ENCODE measurements around the gene AKAP13. TPM values are rescaled to one million over a fixed set of nuclear protein-coding genes. Genes with fewer than 3 reads are reported as not detected.

Gene AKAP13
- total RNA-seq, 3 donors from 2014 or later, result 67.4 to 78.8 (median 77.0) TPM

GRCh38 chr15:85500729-85501128 is 120.3 kb downstream of the AKAP13 start:
- Mint-ChIP-seq H3K27me3 (ENCODE audit: low read depth) (no peaks in the 10 kb centered on the region), H3K36me3 (ENCODE audit: insufficient read depth) (peaks cover 8% of the 10 kb centered on the region), H3K4me3 (no peak overlapping the region), H3K9me3 (no peaks in the 10 kb centered on the region), H3K4me1 (ENCODE audit: low read depth) (peaks cover 79% of the 10 kb centered on the region)
- ATAC-seq (no peak), DNase-seq (no peak)

GRCh38 chr15:85501574-85501973 is 121.2 kb downstream of the AKAP13 start:
- peaks cover 8% of the 10 kb centered on the region for H3K36me3 Mint-ChIP-seq (ENCODE audit: insufficient read depth)
- no peaks in the 10 kb centered on the region for H3K27me3 Mint-ChIP-seq (ENCODE audit: low read depth)
- ATAC-seq (no peak), DNase-seq (no peak)
- no peak overlapping the region for H3K4me3 Mint-ChIP-seq
- H3K4me1 Mint-ChIP-seq (ENCODE audit: low read depth), result peaks cover 73% of the 10 kb centered on the region
- no peaks in the 10 kb centered on the region for H3K9me3 Mint-ChIP-seq

GRCh38 chr15:85503151-85503799 is 122.9 kb downstream of the AKAP13 start:
- H3K9me3 Mint-ChIP-seq, result no peaks in the 10 kb centered on the region
- no peak overlapping the region for H3K4me3 Mint-ChIP-seq
- ATAC-seq, result no peak
- H3K36me3 Mint-ChIP-seq (ENCODE audit: insufficient read depth), result peaks cover 4% of the 10 kb centered on the region
- peaks cover 70% of the 10 kb centered on the region for H3K4me1 Mint-ChIP-seq (ENCODE audit: low read depth)
- H3K27me3 Mint-ChIP-seq (ENCODE audit: low read depth), result no peaks in the 10 kb centered on the region
- no peak for DNase-seq

GRCh38 chr15:85504749-85505676 is 124.6 kb downstream of the AKAP13 start:
- Mint-ChIP-seq H3K36me3 (ENCODE audit: insufficient read depth) (peaks cover 4% of the 10 kb centered on the region), H3K9me3 (no peaks in the 10 kb centered on the region), H3K4me3 (no peak overlapping the region), H3K4me1 (ENCODE audit: low read depth) (peaks cover 61% of the 10 kb centered on the region), H3K27me3 (ENCODE audit: low read depth) (no peaks in the 10 kb centered on the region)
- ATAC-seq (no peak), DNase-seq (peak; percentile 24)

- no peak overlapping the region for H3K4me3 Mint-ChIP-seq
- H3K27me3 Mint-ChIP-seq (ENCODE audit: low read depth), result no peaks in the 10 kb centered on the region
- ATAC-seq (no peak), DNase-seq (no peak)
- peaks cover 51% of the 10 kb centered on the region for H3K4me1 Mint-ChIP-seq (ENCODE audit: low read depth)
- no peaks in the 10 kb centered on the region for H3K9me3 Mint-ChIP-seq
- H3K36me3 Mint-ChIP-seq (ENCODE audit: insufficient read depth), result peaks cover 3% of the 10 kb centered on the region
These were observed 126.7 kb downstream of the AKAP13 start for GRCh38 chr15:85507114-85507513.

GRCh38 chr15:85509973-85510372 is 129.6 kb downstream of the AKAP13 start:
- no peak overlapping the region for H3K4me3 Mint-ChIP-seq
- ATAC-seq, result no peak
- DNase-seq, result no peak
- peaks cover 57% of the 10 kb centered on the region for H3K4me1 Mint-ChIP-seq (ENCODE audit: low read depth)
- H3K27me3 Mint-ChIP-seq (ENCODE audit: low read depth), result no peaks in the 10 kb centered on the region
- no peaks in the 10 kb centered on the region for H3K9me3 Mint-ChIP-seq
- peaks cover 8% of the 10 kb centered on the region for H3K36me3 Mint-ChIP-seq (ENCODE audit: insufficient read depth)

- peaks cover 66% of the 10 kb centered on the region for H3K4me1 Mint-ChIP-seq (ENCODE audit: low read depth)
- no peak overlapping the region for H3K4me3 Mint-ChIP-seq
- peaks cover 9% of the 10 kb centered on the region for H3K36me3 Mint-ChIP-seq (ENCODE audit: insufficient read depth)
- DNase-seq (no peak), ATAC-seq (no peak)
- H3K9me3 Mint-ChIP-seq, result no peaks in the 10 kb centered on the region
- H3K27me3 Mint-ChIP-seq (ENCODE audit: low read depth), result no peaks in the 10 kb centered on the region
These were observed 134.0 kb downstream of the AKAP13 start for GRCh38 chr15:85514413-85514812.

- Mint-ChIP-seq H3K4me1 (ENCODE audit: low read depth) (peaks cover 64% of the 10 kb centered on the region), H3K27me3 (ENCODE audit: low read depth) (no peaks in the 10 kb centered on the region), H3K4me3 (no peak overlapping the region), H3K9me3 (no peaks in the 10 kb centered on the region), H3K36me3 (ENCODE audit: insufficient read depth) (peaks cover 9% of the 10 kb centered on the region)
- no peak for DNase-seq
- ATAC-seq, result no peak
These were observed 134.8 kb downstream of the AKAP13 start for GRCh38 chr15:85515212-85515611.

- Mint-ChIP-seq H3K9me3 (no peaks in the 10 kb centered on the region), H3K27me3 (ENCODE audit: low read depth) (no peaks in the 10 kb centered on the region), H3K36me3 (ENCODE audit: insufficient read depth) (peaks cover 12% of the 10 kb centered on the region), H3K4me3 (no peak overlapping the region), H3K4me1 (ENCODE audit: low read depth) (peaks cover 57% of the 10 kb centered on the region)
- DNase-seq (no peak), ATAC-seq (no peak)
These were observed 136.7 kb downstream of the AKAP13 start for GRCh38 chr15:85517086-85517485.

- H3K36me3 Mint-ChIP-seq (ENCODE audit: insufficient read depth), result peaks cover 10% of the 10 kb centered on the region
- no peaks in the 10 kb centered on the region for H3K27me3 Mint-ChIP-seq (ENCODE audit: low read depth)
These were observed 138.8 kb downstream of the AKAP13 start for GRCh38 chr15:85518979-85519761.

GRCh38 chr15:85520650-85521049 is 140.2 kb downstream of the AKAP13 start:
- peaks cover 16% of the 10 kb centered on the region for H3K36me3 Mint-ChIP-seq (ENCODE audit: insufficient read depth)
- H3K27me3 Mint-ChIP-seq (ENCODE audit: low read depth), result no peaks in the 10 kb centered on the region
- ATAC-seq (no peak), DNase-seq (no peak)
- peaks cover 42% of the 10 kb centered on the region for H3K4me1 Mint-ChIP-seq (ENCODE audit: low read depth)
- H3K9me3 Mint-ChIP-seq, result no peaks in the 10 kb centered on the region
- no peak overlapping the region for H3K4me3 Mint-ChIP-seq

More at GRCh38 chr15:85518979-85519761, 138.8 kb downstream of the AKAP13 start:
- Mint-ChIP-seq H3K4me1 (ENCODE audit: low read depth) (peaks cover 48% of the 10 kb centered on the region), H3K4me3 (no peak overlapping the region), H3K9me3 (no peaks in the 10 kb centered on the region)
- no peak for DNase-seq
- ATAC-seq, result no peak

GRCh38 chr15:85523530-85523929 is 143.1 kb downstream of the AKAP13 start:
- DNase-seq (no peak), ATAC-seq (no peak)
- Mint-ChIP-seq H3K27me3 (ENCODE audit: low read depth) (no peaks in the 10 kb centered on the region), H3K9me3 (no peaks in the 10 kb centered on the region), H3K4me3 (no peak overlapping the region), H3K36me3 (ENCODE audit: insufficient read depth) (peaks cover 16% of the 10 kb centered on the region), H3K4me1 (ENCODE audit: low read depth) (peaks cover 29% of the 10 kb centered on the region)

GRCh38 chr15:85525755-85526154 is 145.4 kb downstream of the AKAP13 start:
- Mint-ChIP-seq H3K36me3 (ENCODE audit: insufficient read depth) (peaks cover 19% of the 10 kb centered on the region), H3K9me3 (no peaks in the 10 kb centered on the region), H3K27me3 (ENCODE audit: low read depth) (no peaks in the 10 kb centered on the region), H3K4me1 (ENCODE audit: low read depth) (peaks cover 30% of the 10 kb centered on the region), H3K4me3 (no peak overlapping the region)
- ATAC-seq (no peak), DNase-seq (no peak)

- no peaks in the 10 kb centered on the region for H3K27me3 Mint-ChIP-seq (ENCODE audit: low read depth)
- DNase-seq (no peak), ATAC-seq (no peak)
- no peaks in the 10 kb centered on the region for H3K9me3 Mint-ChIP-seq
- H3K36me3 Mint-ChIP-seq (ENCODE audit: insufficient read depth), result peaks cover 20% of the 10 kb centered on the region
- H3K4me3 Mint-ChIP-seq, result no peak overlapping the region
- H3K4me1 Mint-ChIP-seq (ENCODE audit: low read depth), result peaks cover 40% of the 10 kb centered on the region
These were observed 147.5 kb downstream of the AKAP13 start for GRCh38 chr15:85527895-85528294.

Data from activated T-cell treated with anti-CD3 and anti-CD28 coated beads, Interleukin-2, amount 50 U/mL, for 4 hours (primary cell).